ENCODE measurements around the gene FAM47E. TPM values are rescaled to one million over a fixed set of nuclear protein-coding genes. Genes with fewer than 3 reads are reported as not detected.

The FAM47E gene
- total RNA-seq, 1 donor from 2014 or later = 3.4 TPM

DNA sequence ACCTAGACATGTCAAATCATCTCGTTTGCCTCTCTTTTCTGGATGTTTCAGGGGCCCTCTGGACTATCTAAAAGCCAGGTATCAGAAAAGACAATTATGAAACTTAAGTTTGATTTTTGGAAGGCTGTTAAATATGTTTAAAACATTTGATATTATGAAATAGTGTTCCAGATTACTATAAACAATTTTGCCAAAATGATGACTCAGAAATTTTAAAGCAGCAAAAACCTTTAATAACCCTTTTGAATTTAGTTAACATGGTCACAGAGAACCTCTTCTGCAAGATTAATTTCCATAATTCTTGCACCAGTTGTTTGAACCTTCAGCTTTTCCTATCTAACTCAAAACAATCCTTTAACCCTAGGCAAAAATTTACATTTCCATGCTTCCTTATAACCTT is 18.8 kb upstream of the FAM47E start:
- H3K27ac Mint-ChIP-seq = no peak overlapping the region
- TF ChIP-seq, protein P1, sequence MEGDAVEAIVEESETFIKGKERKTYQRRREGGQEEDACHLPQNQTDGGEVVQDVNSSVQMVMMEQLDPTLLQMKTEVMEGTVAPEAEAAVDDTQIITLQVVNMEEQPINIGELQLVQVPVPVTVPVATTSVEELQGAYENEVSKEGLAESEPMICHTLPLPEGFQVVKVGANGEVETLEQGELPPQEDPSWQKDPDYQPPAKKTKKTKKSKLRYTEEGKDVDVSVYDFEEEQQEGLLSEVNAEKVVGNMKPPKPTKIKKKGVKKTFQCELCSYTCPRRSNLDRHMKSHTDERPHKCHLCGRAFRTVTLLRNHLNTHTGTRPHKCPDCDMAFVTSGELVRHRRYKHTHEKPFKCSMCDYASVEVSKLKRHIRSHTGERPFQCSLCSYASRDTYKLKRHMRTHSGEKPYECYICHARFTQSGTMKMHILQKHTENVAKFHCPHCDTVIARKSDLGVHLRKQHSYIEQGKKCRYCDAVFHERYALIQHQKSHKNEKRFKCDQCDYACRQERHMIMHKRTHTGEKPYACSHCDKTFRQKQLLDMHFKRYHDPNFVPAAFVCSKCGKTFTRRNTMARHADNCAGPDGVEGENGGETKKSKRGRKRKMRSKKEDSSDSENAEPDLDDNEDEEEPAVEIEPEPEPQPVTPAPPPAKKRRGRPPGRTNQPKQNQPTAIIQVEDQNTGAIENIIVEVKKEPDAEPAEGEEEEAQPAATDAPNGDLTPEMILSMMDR (IDR thresholded peaks at IDR 0.05; ENCODE audit: unreplicated experiment) = no peak
- H3K4me1 Mint-ChIP-seq (ENCODE audit: low read depth) = peaks cover 27% of the 10 kb centered on the region
- H3K4me3 Mint-ChIP-seq (ENCODE audit: low read depth) = no peak overlapping the region
- no peaks in the 10 kb centered on the region for H3K27me3 Mint-ChIP-seq
- peaks cover 30% of the 10 kb centered on the region for H3K9me3 Mint-ChIP-seq (ENCODE audit: low read depth)
- H3K36me3 Mint-ChIP-seq (ENCODE audit: insufficient read depth) = peaks cover 6% of the 10 kb centered on the region
- no peak for DNase-seq (ENCODE audit: low spot score, unreplicated experiment)

DNA sequence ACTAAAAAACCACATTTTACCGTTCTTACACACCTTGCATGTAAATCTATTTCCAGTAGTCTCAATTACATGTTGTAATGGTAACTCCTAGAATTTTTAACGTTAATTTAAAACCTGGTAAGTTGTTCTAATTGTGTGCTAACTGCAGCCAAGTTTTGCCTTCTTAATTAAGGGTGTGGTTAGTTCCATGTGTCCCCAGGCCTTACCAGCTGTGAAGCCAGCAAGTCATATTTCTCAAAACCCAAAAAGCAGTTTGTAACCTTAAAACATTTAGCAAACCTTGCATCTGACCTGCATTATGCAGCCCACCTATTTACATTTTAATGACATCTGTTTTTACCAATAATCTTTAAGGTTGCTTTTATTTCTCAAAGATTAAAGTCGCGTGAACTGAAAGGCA is 18.4 kb upstream of the FAM47E start:
- H3K27ac Mint-ChIP-seq = peak overlapping the region; percentile 78
- no peak overlapping the region for H3K4me3 Mint-ChIP-seq (ENCODE audit: low read depth)
- peaks cover 27% of the 10 kb centered on the region for H3K4me1 Mint-ChIP-seq (ENCODE audit: low read depth)
- H3K36me3 Mint-ChIP-seq (ENCODE audit: insufficient read depth) = peaks cover 6% of the 10 kb centered on the region
- TF ChIP-seq, protein P1 (IDR thresholded peaks at IDR 0.05; ENCODE audit: unreplicated experiment) = no peak
- H3K9me3 Mint-ChIP-seq (ENCODE audit: low read depth) = peaks cover 29% of the 10 kb centered on the region
- no peak for DNase-seq (ENCODE audit: low spot score, unreplicated experiment)
- H3K27me3 Mint-ChIP-seq = no peaks in the 10 kb centered on the region

DNA sequence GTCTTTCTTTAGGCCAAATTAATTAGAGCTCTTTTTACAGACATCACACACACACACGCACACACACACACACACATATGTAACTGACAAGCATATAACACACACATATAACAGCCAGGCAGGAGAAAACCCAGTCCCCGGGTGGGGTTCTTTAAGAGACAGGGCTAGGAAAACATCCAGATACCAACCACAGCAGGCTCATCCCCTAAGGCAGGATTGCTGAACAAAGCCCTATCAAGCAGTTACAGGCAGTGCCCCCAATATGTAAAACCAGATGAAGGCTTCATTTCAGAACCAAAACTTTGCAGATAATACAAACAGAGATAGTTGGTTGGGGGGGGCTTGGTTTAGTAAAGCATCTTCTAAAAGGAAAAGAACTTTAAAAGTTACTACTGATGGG is 18.0 kb upstream of the FAM47E start:
- peaks cover 27% of the 10 kb centered on the region for H3K4me1 Mint-ChIP-seq (ENCODE audit: low read depth)
- no peak for DNase-seq (ENCODE audit: low spot score, unreplicated experiment)
- TF ChIP-seq, protein P1 (IDR thresholded peaks at IDR 0.05; ENCODE audit: unreplicated experiment) = no peak
- H3K27ac Mint-ChIP-seq = peak overlapping the region; percentile 78
- H3K9me3 Mint-ChIP-seq (ENCODE audit: low read depth) = peaks cover 29% of the 10 kb centered on the region
- peaks cover 6% of the 10 kb centered on the region for H3K36me3 Mint-ChIP-seq (ENCODE audit: insufficient read depth)
- no peaks in the 10 kb centered on the region for H3K27me3 Mint-ChIP-seq
- H3K4me3 Mint-ChIP-seq (ENCODE audit: low read depth) = no peak overlapping the region

DNA sequence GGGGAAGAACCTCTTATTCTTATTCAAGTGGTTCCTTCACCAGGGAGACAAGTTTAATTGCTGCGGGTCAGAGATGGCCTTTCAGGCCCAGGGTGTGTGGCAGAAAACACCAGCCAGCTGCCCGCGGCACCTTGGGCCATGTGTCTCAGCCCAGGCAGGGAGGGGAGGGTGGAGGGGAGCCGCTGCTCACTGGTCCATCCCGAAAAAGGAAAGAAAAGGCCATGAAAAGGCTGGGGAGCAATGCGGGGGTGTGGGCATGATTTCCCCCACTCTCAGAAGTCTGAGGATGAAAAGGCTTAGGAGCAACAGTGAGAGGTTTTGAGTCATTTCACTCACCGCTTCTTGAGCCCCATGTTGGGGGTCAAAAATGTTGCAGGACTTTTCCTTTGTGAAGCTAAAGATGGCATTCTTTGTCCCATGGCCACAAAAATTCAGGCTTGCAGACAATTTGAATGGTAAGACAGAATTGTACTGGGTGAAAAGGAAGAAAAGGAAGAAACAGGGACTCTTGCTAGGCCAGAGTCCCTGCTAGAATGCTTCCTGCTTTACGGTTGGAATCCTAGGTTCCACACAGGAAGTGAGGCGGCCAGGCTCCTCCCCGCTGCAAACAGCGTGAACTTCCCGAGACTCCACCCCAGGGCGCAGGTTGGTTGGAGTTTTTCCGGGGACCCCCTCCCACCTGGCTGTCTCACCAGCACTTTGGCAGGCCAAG is 17.4 kb upstream of the FAM47E start:
- H3K4me3 Mint-ChIP-seq (ENCODE audit: low read depth) = no peak overlapping the region
- H3K4me1 Mint-ChIP-seq (ENCODE audit: low read depth) = peaks cover 27% of the 10 kb centered on the region
- H3K9me3 Mint-ChIP-seq (ENCODE audit: low read depth) = peaks cover 27% of the 10 kb centered on the region
- peaks cover 6% of the 10 kb centered on the region for H3K36me3 Mint-ChIP-seq (ENCODE audit: insufficient read depth)
- no peaks in the 10 kb centered on the region for H3K27me3 Mint-ChIP-seq
- DNase-seq (ENCODE audit: low spot score, unreplicated experiment) = no peak
- H3K27ac Mint-ChIP-seq = peak overlapping the region; percentile 78
- TF ChIP-seq, protein P1 (IDR thresholded peaks at IDR 0.05; ENCODE audit: unreplicated experiment) = no peak

DNA sequence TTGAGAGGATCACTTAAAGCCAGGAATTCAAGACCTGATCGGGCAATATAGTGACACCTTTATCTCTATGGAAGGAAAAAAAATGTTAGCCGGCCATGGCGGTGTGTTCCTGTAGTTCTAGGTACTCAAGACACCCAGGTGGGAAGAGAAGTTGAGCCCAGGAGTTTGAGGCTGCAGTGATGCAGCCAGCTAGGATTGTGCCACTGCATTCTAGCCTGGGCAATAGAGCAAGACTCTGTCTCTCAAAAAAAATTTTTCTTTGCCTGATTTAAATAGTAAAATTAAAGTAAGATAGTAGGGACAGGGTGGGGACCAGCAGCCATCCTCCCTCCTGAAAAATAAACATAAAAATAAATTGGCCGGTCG is 16.9 kb upstream of the FAM47E start:
- Mint-ChIP-seq H3K27me3 (no peaks in the 10 kb centered on the region), H3K27ac (no peak overlapping the region), H3K4me1 (ENCODE audit: low read depth) (peaks cover 27% of the 10 kb centered on the region), H3K4me3 (ENCODE audit: low read depth) (no peak overlapping the region), H3K9me3 (ENCODE audit: low read depth) (peaks cover 25% of the 10 kb centered on the region), H3K36me3 (ENCODE audit: insufficient read depth) (peaks cover 6% of the 10 kb centered on the region)
- no peak for DNase-seq (ENCODE audit: low spot score, unreplicated experiment)
- TF ChIP-seq, protein P1 (IDR thresholded peaks at IDR 0.05; ENCODE audit: unreplicated experiment) = no peak

Data from progenitor cell of endocrine pancreas (in vitro differentiated cells).